Mesothelial cell of epicardium (in vitro differentiated cells): ENCODE measurements around the gene SLC24A3. TPM values are rescaled to one million over a fixed set of nuclear protein-coding genes. Genes with fewer than 3 reads are reported as not detected.

ENCODE experiments used
- DNase-seq, 2 experiments: peaks; one replicate each; pipeline ENCODE4 v3.0.0; 2021; ENCODE audit warnings: low spot score in 2 of 2; ENCODE audit not compliant: unreplicated experiment in 2 of 2
- H3K27ac Mint-ChIP-seq: 2 replicates; pipeline ENCODE4 v1.8.0; 2021; ENCODE audit warnings: mixed read lengths
- H3K27me3 Mint-ChIP-seq: 2 replicates; pipeline ENCODE4 v1.8.0; 2021; ENCODE audit warnings: low read depth, mixed read lengths
- H3K36me3 Mint-ChIP-seq: 2 replicates; pipeline ENCODE4 v1.8.0; 2021; ENCODE audit warnings: mixed read lengths
- H3K4me1 Mint-ChIP-seq: 2 replicates; pipeline ENCODE4 v1.8.0; 2021; ENCODE audit warnings: mixed read lengths
- H3K4me3 Mint-ChIP-seq: 2 replicates; pipeline ENCODE4 v1.8.0; 2021; ENCODE audit warnings: mild to moderate bottlenecking, moderate library complexity, mixed read lengths
- H3K9me3 Mint-ChIP-seq: 2 replicates; pipeline ENCODE4 v1.8.0; 2021; ENCODE audit warnings: mixed read lengths
- CTCF ChIP-seq: fragments of 200-600 bp; sonication (generic); IDR thresholded peaks from one replicate; pipeline ENCODE4 v1.5.0; 2021; ENCODE audit warnings: antibody characterized with exemption; ENCODE audit not compliant: unreplicated experiment
- total RNA-seq: library from RNA; stranded (reverse); gene quantifications from 3 replicates; pipeline ENCODE4 v1.2.1, GENCODE V29; 2021

Gene SLC24A3
- total RNA-seq, 1 donor from 2014 or later: 3.2 TPM

DNA sequence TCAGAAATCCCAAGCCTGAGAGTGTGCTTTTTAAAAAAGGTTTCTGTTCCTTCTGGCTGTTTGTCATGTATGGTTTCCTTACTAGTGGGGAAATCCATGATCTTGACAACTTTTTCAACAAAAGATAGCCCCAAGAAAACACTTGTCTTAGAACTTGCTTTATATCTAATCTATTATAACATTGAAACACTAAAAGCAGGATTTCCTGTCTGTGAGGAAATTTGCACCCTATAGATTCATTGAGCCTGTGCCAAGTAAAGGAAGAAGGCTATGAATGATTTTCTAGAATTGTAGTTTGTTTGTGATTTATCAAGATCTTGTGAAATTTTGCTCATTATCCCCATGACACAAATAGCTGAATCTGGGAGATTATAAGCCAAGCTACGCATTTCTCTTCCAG is 307.0 kb downstream of the SLC24A3 start:
- Mint-ChIP-seq H3K27me3 (peaks cover 26% of the 10 kb centered on the region), H3K4me1 (peaks cover 16% of the 10 kb centered on the region), H3K9me3 (no peaks in the 10 kb centered on the region), H3K36me3 (no peaks in the 10 kb centered on the region), H3K27ac (no peak overlapping the region), H3K4me3 (no peak overlapping the region)
- TF ChIP-seq CTCF: no peak
- DNase-seq: no peak

DNA sequence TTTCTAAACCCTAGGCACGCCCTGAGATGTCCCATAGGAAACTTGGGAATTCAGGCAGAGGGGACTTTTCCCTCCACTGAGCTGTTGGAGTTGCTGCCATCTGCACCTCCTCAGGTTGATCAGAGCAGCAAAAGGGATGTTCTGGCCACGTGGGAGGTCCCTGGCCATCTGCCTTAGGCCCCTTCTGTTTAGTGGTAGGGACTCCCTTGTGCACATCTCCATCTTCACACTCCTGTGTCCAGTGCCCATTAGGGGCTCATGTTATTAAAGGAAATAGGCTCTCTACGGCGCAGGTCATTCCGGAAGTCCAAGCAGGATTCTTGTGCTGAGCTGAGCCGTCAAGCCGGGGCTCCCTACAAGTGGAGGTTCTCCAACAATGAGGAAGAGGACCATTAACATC is 307.8 kb downstream of the SLC24A3 start:
- Mint-ChIP-seq H3K27me3 (peaks cover 28% of the 10 kb centered on the region), H3K4me1 (peaks cover 16% of the 10 kb centered on the region), H3K27ac (no peak overlapping the region), H3K4me3 (no peak overlapping the region), H3K9me3 (no peaks in the 10 kb centered on the region), H3K36me3 (no peaks in the 10 kb centered on the region)
- no peak for DNase-seq
- TF ChIP-seq CTCF: no peak

GRCh38 chr20:19522071-19522801 is 309.8 kb downstream of the SLC24A3 start:
- H3K9me3 Mint-ChIP-seq: no peaks in the 10 kb centered on the region
- H3K4me3 Mint-ChIP-seq: no peak overlapping the region
- no peak for DNase-seq
- no peak for TF ChIP-seq CTCF
- peaks cover 16% of the 10 kb centered on the region for H3K4me1 Mint-ChIP-seq
- peaks cover 37% of the 10 kb centered on the region for H3K27me3 Mint-ChIP-seq
- no peaks in the 10 kb centered on the region for H3K36me3 Mint-ChIP-seq
- peak overlapping the region; percentile 41 for H3K27ac Mint-ChIP-seq

DNA sequence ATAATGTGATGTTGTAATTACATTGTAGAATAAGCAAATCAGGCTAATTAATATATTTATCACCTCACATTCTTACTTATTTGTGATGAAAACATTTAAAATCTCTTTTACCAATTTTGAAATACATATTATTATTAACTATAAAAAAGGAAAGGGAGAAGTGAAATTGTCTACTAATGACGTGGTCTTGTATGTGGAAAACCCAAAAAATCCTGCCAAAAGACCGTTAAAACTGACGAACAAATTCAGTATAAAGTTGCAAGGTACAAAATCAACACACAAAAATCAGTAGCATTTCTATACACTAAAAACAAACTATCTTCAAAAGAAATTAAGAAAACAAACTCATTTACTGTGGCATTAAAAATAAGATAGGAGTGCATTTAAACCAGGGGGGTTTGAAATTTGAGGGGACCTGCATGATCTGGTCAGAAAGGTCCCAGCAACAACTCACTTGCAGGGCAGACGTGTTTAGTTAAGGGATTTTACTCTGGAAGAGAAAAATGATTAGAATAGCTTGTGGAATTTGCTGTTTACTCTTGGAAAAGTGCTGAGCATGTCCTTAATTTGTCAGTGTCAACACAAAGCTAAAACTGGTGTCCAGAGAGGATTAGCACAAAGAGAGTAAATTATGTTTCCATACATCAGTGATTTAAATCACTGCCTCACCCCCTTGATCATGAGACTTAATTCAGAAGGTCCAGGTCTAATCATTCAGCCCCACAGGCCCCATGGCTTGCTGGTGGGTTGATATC is 310.6 kb downstream of the SLC24A3 start:
- Mint-ChIP-seq H3K4me3 (no peak overlapping the region), H3K9me3 (no peaks in the 10 kb centered on the region), H3K27me3 (peaks cover 36% of the 10 kb centered on the region), H3K27ac (no peak overlapping the region), H3K4me1 (peaks cover 16% of the 10 kb centered on the region), H3K36me3 (no peaks in the 10 kb centered on the region)
- no peak for TF ChIP-seq CTCF
- DNase-seq: no peak

DNA sequence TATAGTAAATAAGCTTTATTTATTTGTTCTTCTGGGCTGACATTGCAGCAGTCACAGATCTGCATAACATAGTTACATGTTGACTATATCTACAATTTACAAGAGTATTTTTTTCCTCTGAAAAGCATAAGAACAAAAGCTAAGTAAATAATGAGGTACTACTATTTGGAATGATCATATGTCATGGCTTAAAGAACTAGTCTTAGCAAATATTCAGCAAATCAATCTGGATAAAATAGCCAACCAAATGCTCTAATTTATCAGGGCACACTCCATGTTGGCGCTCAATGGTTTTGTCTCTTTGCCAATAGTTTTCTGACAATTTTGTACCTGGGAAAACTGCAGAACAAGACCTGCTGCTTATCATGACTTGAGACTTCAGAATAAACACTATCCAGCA is 312.2 kb downstream of the SLC24A3 start:
- Mint-ChIP-seq H3K4me3 (no peak overlapping the region), H3K27ac (no peak overlapping the region), H3K9me3 (no peaks in the 10 kb centered on the region), H3K36me3 (no peaks in the 10 kb centered on the region), H3K27me3 (peaks cover 32% of the 10 kb centered on the region), H3K4me1 (peaks cover 12% of the 10 kb centered on the region)
- no peak for DNase-seq
- TF ChIP-seq CTCF: no peak
